Type B pancreatic cell (in vitro differentiated cells): ENCODE data around the gene ANK3. TPM values are rescaled to one million over a fixed set of nuclear protein-coding genes. Genes with fewer than 3 reads are reported as not detected.

Experiments
- DNase-seq: peaks from one replicate; pipeline ENCODE4 v3.0.0; 2021; ENCODE audit warnings: mixed read lengths; ENCODE audit not compliant: unreplicated experiment; ENCODE audit errors: extremely low spot score
- H3K27ac Mint-ChIP-seq: 2 replicates; pipeline ENCODE4 v1.8.0; 2021; ENCODE audit warnings: mild to moderate bottlenecking, mixed read lengths
- H3K27me3 Mint-ChIP-seq: 2 replicates; pipeline ENCODE4 v1.8.0; 2021; ENCODE audit warnings: mixed read lengths
- H3K36me3 Mint-ChIP-seq: 2 replicates; pipeline ENCODE4 v1.8.0; 2021; ENCODE audit warnings: mixed read lengths
- H3K4me1 Mint-ChIP-seq: one replicate; pipeline ENCODE4 v1.8.0; 2021; ENCODE audit warnings: mixed read lengths; ENCODE audit not compliant: unreplicated experiment
- H3K4me3 Mint-ChIP-seq: 2 replicates; pipeline ENCODE4 v1.8.0; 2021; ENCODE audit warnings: mild to moderate bottlenecking, mixed read lengths
- H3K9me3 Mint-ChIP-seq: 2 replicates; pipeline ENCODE4 v1.8.0; 2021; ENCODE audit warnings: mixed read lengths
- CTCF ChIP-seq: fragments of 200-600 bp; sonication (generic); conservative IDR thresholded peaks from 2 replicates; pipeline ENCODE4 v1.5.0; 2021; ENCODE audit warnings: antibody characterized with exemption, mild to moderate bottlenecking
- total RNA-seq: library from RNA; stranded (reverse); gene quantifications from 2 replicates; pipeline ENCODE4 v1.2.1, GENCODE V29; 2021; ENCODE audit warnings: low replicate concordance

Gene ANK3
- total RNA-seq, 1 donor from 2014 or later, result 90.2 TPM

- DNase-seq, result no peak
- no peak overlapping the region for H3K27ac Mint-ChIP-seq
- H3K36me3 Mint-ChIP-seq, result no peaks in the 10 kb centered on the region
- no peak overlapping the region for H3K4me3 Mint-ChIP-seq
- H3K9me3 Mint-ChIP-seq, result peaks cover 3% of the 10 kb centered on the region
- no peaks in the 10 kb centered on the region for H3K27me3 Mint-ChIP-seq
- no peak for TF ChIP-seq CTCF
- H3K4me1 Mint-ChIP-seq, result peaks cover 33% of the 10 kb centered on the region
Measured at GRCh38 chr10:60419249-60419648, 29.6 kb upstream of the ANK3 start.

- Mint-ChIP-seq H3K4me1 (peaks cover 33% of the 10 kb centered on the region), H3K27ac (no peak overlapping the region), H3K36me3 (no peaks in the 10 kb centered on the region), H3K27me3 (no peaks in the 10 kb centered on the region), H3K9me3 (peaks cover 5% of the 10 kb centered on the region), H3K4me3 (no peak overlapping the region)
- no peak for DNase-seq
- no peak for TF ChIP-seq CTCF
Measured at GRCh38 chr10:60417901-60418300, 28.2 kb upstream of the ANK3 start.

GRCh38 chr10:60417024-60417423 is 27.3 kb upstream of the ANK3 start:
- Mint-ChIP-seq H3K27me3 (no peaks in the 10 kb centered on the region), H3K27ac (no peak overlapping the region), H3K36me3 (no peaks in the 10 kb centered on the region), H3K9me3 (peaks cover 5% of the 10 kb centered on the region), H3K4me3 (no peak overlapping the region), H3K4me1 (peaks cover 33% of the 10 kb centered on the region)
- TF ChIP-seq CTCF, result no peak
- no peak for DNase-seq

GRCh38 chr10:60414877-60415585 is 25.4 kb upstream of the ANK3 start:
- Mint-ChIP-seq H3K4me3 (no peak overlapping the region), H3K9me3 (peaks cover 5% of the 10 kb centered on the region), H3K27me3 (no peaks in the 10 kb centered on the region), H3K27ac (no peak overlapping the region), H3K36me3 (no peaks in the 10 kb centered on the region), H3K4me1 (peaks cover 27% of the 10 kb centered on the region)
- TF ChIP-seq CTCF, result no peak
- DNase-seq, result no peak

- Mint-ChIP-seq H3K9me3 (peaks cover 5% of the 10 kb centered on the region), H3K4me3 (no peak overlapping the region)
- no peak for TF ChIP-seq CTCF
Measured at GRCh38 chr10:60414111-60414510, 24.4 kb upstream of the ANK3 start.

More at GRCh38 chr10:60414111-60414510, 24.4 kb upstream of the ANK3 start:
- Mint-ChIP-seq H3K27me3 (no peaks in the 10 kb centered on the region), H3K27ac (no peak overlapping the region), H3K4me1 (peaks cover 23% of the 10 kb centered on the region), H3K36me3 (no peaks in the 10 kb centered on the region)
- DNase-seq, result no peak
